ENCODE results near the gene NENF.

The NENF gene

GRCh38 chr1:212423879-212424278 is 8.8 kb upstream of the NENF start:
- 78% methylated on average over 3 of the region's 3 CpGs for WGBS

GRCh38 chr1:212428496-212428895 is 4.2 kb upstream of the NENF start:
- no peak overlapping the region for H2AFZ ChIP-seq (ENCODE audit: low read depth, low read length)
- no peak overlapping the region for H3K4me2 ChIP-seq (ENCODE audit: low read length, poor library complexity, severe bottlenecking)
- no peak overlapping the region for H2BK12ac ChIP-seq (ENCODE audit: low read length in 2 of 2)
- H3K79me1 ChIP-seq (replicated peaks; ENCODE audit: low read length, poor library complexity, severe bottlenecking), result peaks cover 2% of the 10 kb centered on the region
- H4K8ac ChIP-seq (ENCODE audit: low read length), result no peak overlapping the region
- no peak overlapping the region for H2BK15ac ChIP-seq (ENCODE audit: low read depth, poor library complexity, severe bottlenecking)
- no peak overlapping the region for H3K4me3 ChIP-seq (ENCODE audit: insufficient read depth in 1 of 2, low read depth in 1 of 2, low read length in 2 of 2)
- H3K27ac ChIP-seq (ENCODE audit: low read length, poor library complexity, severe bottlenecking), result no peak overlapping the region
- no peak overlapping the region for H2BK120ac ChIP-seq (ENCODE audit: low read depth, low read length)
- H2BK5ac ChIP-seq (ENCODE audit: low read depth, low read length, poor library complexity, severe bottlenecking), result no peak overlapping the region
- no peaks in the 10 kb centered on the region for H3K36me3 ChIP-seq (ENCODE audit: control insufficient read depth in 1 of 2, insufficient read depth in 2 of 2, low read depth in 1 of 2, low read length in 2 of 2)
- no peak overlapping the region for H3K14ac ChIP-seq (ENCODE audit: low read length in 2 of 2)
- H3K27me3 ChIP-seq (ENCODE audit: control insufficient read depth in 1 of 2, insufficient read depth in 1 of 2, low read length in 2 of 2), result peaks cover 5 to 12% of the 10 kb centered on the region in 2 experiments
- H2AK5ac ChIP-seq (ENCODE audit: low read length, severe bottlenecking), result no peak overlapping the region
- H3K18ac ChIP-seq (ENCODE audit: low read depth in 1 of 2, low read length in 2 of 2), result no peak overlapping the region
- H3K23ac ChIP-seq (ENCODE audit: low read length in 2 of 2), result no peak overlapping the region
- H4K91ac ChIP-seq (ENCODE audit: low read length), result no peak overlapping the region
- H3K4ac ChIP-seq (ENCODE audit: low read depth in 1 of 2, low read length in 2 of 2), result no peak overlapping the region
- 89% methylated on average over 3 of the region's 5 CpGs for WGBS
- no peak overlapping the region for H3K9ac ChIP-seq (ENCODE audit: low read length)
- H3K9me3 ChIP-seq (ENCODE audit: control insufficient read depth, low read length), result no peaks in the 10 kb centered on the region
- H3K4me1 ChIP-seq (ENCODE audit: control insufficient read depth, insufficient read depth, low read depth, low read length), result peaks cover 3% of the 10 kb centered on the region
- DNase-seq, result no peak

More at GRCh38 chr1:212423879-212424278, 8.8 kb upstream of the NENF start:
- H3K27me3 ChIP-seq (ENCODE audit: control insufficient read depth in 1 of 2, insufficient read depth in 1 of 2, low read length in 2 of 2), result peaks cover 7 to 14% of the 10 kb centered on the region in 2 experiments
- H3K9me3 ChIP-seq (ENCODE audit: control insufficient read depth, low read length), result no peaks in the 10 kb centered on the region
- H2BK15ac ChIP-seq (ENCODE audit: low read depth, poor library complexity, severe bottlenecking), result no peak overlapping the region
- H3K4ac ChIP-seq (ENCODE audit: low read depth in 1 of 2, low read length in 2 of 2), result no peak overlapping the region
- H3K4me2 ChIP-seq (ENCODE audit: low read length, poor library complexity, severe bottlenecking), result no peak overlapping the region
- no peaks in the 10 kb centered on the region for H3K79me1 ChIP-seq (replicated peaks; ENCODE audit: low read length, poor library complexity, severe bottlenecking)
- no peak overlapping the region for H2AFZ ChIP-seq (ENCODE audit: low read depth, low read length)
- no peak overlapping the region for H4K8ac ChIP-seq (ENCODE audit: low read length)
- DNase-seq, result no peak
- H3K18ac ChIP-seq (ENCODE audit: low read depth in 1 of 2, low read length in 2 of 2), result no peak overlapping the region
- no peak overlapping the region for H4K91ac ChIP-seq (ENCODE audit: low read length)
- H3K36me3 ChIP-seq (ENCODE audit: control insufficient read depth in 1 of 2, insufficient read depth in 2 of 2, low read depth in 1 of 2, low read length in 2 of 2), result no peaks in the 10 kb centered on the region
- H3K9ac ChIP-seq (ENCODE audit: low read length), result no peak overlapping the region
- no peak overlapping the region for H3K27ac ChIP-seq (ENCODE audit: low read length, poor library complexity, severe bottlenecking)
- H3K4me1 ChIP-seq (ENCODE audit: control insufficient read depth, insufficient read depth, low read depth, low read length), result no peaks in the 10 kb centered on the region
- H2AK5ac ChIP-seq (ENCODE audit: low read length, severe bottlenecking), result no peak overlapping the region
- no peak overlapping the region for H3K14ac ChIP-seq (ENCODE audit: low read length in 2 of 2)
- no peak overlapping the region for H2BK12ac ChIP-seq (ENCODE audit: low read length in 2 of 2)
- no peak overlapping the region for H2BK5ac ChIP-seq (ENCODE audit: low read depth, low read length, poor library complexity, severe bottlenecking)
- no peak overlapping the region for H2BK120ac ChIP-seq (ENCODE audit: low read depth, low read length)
- no peak overlapping the region for H3K23ac ChIP-seq (ENCODE audit: low read length in 2 of 2)
- no peak overlapping the region for H3K4me3 ChIP-seq (ENCODE audit: insufficient read depth in 1 of 2, low read depth in 1 of 2, low read length in 2 of 2)

- Histone ChIP-seq H2BK12ac (ENCODE audit: low read length in 2 of 2) (no peak overlapping the region), H4K91ac (ENCODE audit: low read length) (no peak overlapping the region), H2BK15ac (ENCODE audit: low read depth, poor library complexity, severe bottlenecking) (no peak overlapping the region), H3K79me1 (replicated peaks; ENCODE audit: low read length, poor library complexity, severe bottlenecking) (peaks cover 15% of the 10 kb centered on the region), H3K36me3 (ENCODE audit: control insufficient read depth in 1 of 2, insufficient read depth in 2 of 2, low read depth in 1 of 2, low read length in 2 of 2) (no peaks in the 10 kb centered on the region), H3K27ac (ENCODE audit: low read length, poor library complexity, severe bottlenecking) (no peak overlapping the region), H3K9me3 (ENCODE audit: control insufficient read depth, low read length) (no peaks in the 10 kb centered on the region), H3K23ac (ENCODE audit: low read length in 2 of 2) (no peak overlapping the region), H2AK5ac (ENCODE audit: low read length, severe bottlenecking) (no peak overlapping the region), H3K14ac (ENCODE audit: low read length in 2 of 2) (no peak overlapping the region), H4K8ac (ENCODE audit: low read length) (no peak overlapping the region), H3K4me1 (ENCODE audit: control insufficient read depth, insufficient read depth, low read depth, low read length) (peaks cover 9% of the 10 kb centered on the region), H3K27me3 (ENCODE audit: control insufficient read depth in 1 of 2, insufficient read depth in 1 of 2, low read length in 2 of 2) (no peaks in the 10 kb centered on the region), H3K4me2 (ENCODE audit: low read length, poor library complexity, severe bottlenecking) (no peak overlapping the region), H2BK120ac (ENCODE audit: low read depth, low read length) (no peak overlapping the region), H3K18ac (ENCODE audit: low read depth in 1 of 2, low read length in 2 of 2) (no peak overlapping the region), H3K4me3 (ENCODE audit: insufficient read depth in 1 of 2, low read depth in 1 of 2, low read length in 2 of 2) (no peak overlapping the region), H3K9ac (ENCODE audit: low read length) (no peak overlapping the region), H3K4ac (ENCODE audit: low read depth in 1 of 2, low read length in 2 of 2) (no peak overlapping the region), H2BK5ac (ENCODE audit: low read depth, low read length, poor library complexity, severe bottlenecking) (no peak overlapping the region), H2AFZ (ENCODE audit: low read depth, low read length) (no peak overlapping the region)
- peak; percentile 10 for DNase-seq
- WGBS, result 87% methylated on average over 2 of the region's 2 CpGs
Observed at GRCh38 chr1:212430416-212430815, 2.3 kb upstream of the NENF start.

- H3K27ac ChIP-seq (ENCODE audit: low read length, poor library complexity, severe bottlenecking), result no peak overlapping the region
- DNase-seq, result peak; percentile 46
- no peak overlapping the region for H2AK5ac ChIP-seq (ENCODE audit: low read length, severe bottlenecking)
- H4K8ac ChIP-seq (ENCODE audit: low read length), result no peak overlapping the region
- peaks cover 9% of the 10 kb centered on the region for H3K4me1 ChIP-seq (ENCODE audit: control insufficient read depth, insufficient read depth, low read depth, low read length)
- no peak overlapping the region for H2BK5ac ChIP-seq (ENCODE audit: low read depth, low read length, poor library complexity, severe bottlenecking)
- H2BK15ac ChIP-seq (ENCODE audit: low read depth, poor library complexity, severe bottlenecking), result no peak overlapping the region
- no peak overlapping the region for H2BK120ac ChIP-seq (ENCODE audit: low read depth, low read length)
- H2AFZ ChIP-seq (ENCODE audit: low read depth, low read length), result no peak overlapping the region
- no peak overlapping the region for H3K9ac ChIP-seq (ENCODE audit: low read length)
- no peak overlapping the region for H3K23ac ChIP-seq (ENCODE audit: low read length in 2 of 2)
- no peak overlapping the region for H3K18ac ChIP-seq (ENCODE audit: low read depth in 1 of 2, low read length in 2 of 2)
- H4K91ac ChIP-seq (ENCODE audit: low read length), result no peak overlapping the region
- H3K79me1 ChIP-seq (replicated peaks; ENCODE audit: low read length, poor library complexity, severe bottlenecking), result peaks cover 15% of the 10 kb centered on the region
- no peaks in the 10 kb centered on the region for H3K36me3 ChIP-seq (ENCODE audit: control insufficient read depth in 1 of 2, insufficient read depth in 2 of 2, low read depth in 1 of 2, low read length in 2 of 2)
- H3K4me3 ChIP-seq (ENCODE audit: insufficient read depth in 1 of 2, low read depth in 1 of 2, low read length in 2 of 2), result no peak overlapping the region
- H3K4me2 ChIP-seq (ENCODE audit: low read length, poor library complexity, severe bottlenecking), result no peak overlapping the region
- no peaks in the 10 kb centered on the region for H3K27me3 ChIP-seq (ENCODE audit: control insufficient read depth in 1 of 2, insufficient read depth in 1 of 2, low read length in 2 of 2)
- H3K14ac ChIP-seq (ENCODE audit: low read length in 2 of 2), result no peak overlapping the region
- H3K4ac ChIP-seq (ENCODE audit: low read depth in 1 of 2, low read length in 2 of 2), result no peak overlapping the region
- H3K9me3 ChIP-seq (ENCODE audit: control insufficient read depth, low read length), result no peaks in the 10 kb centered on the region
- no peak overlapping the region for H2BK12ac ChIP-seq (ENCODE audit: low read length in 2 of 2)
- 50% methylated on average over 2 of the region's 3 CpGs for WGBS
Observed at GRCh38 chr1:212430955-212431394, 1.7 kb upstream of the NENF start.

Data from mesenchymal stem cell (in vitro differentiated cells and primary cell).